GM18499 (cell line): ENCODE measurements around the gene SH3RF2.
"Not testable (repeated sequence)": the region's sequence is repeated elsewhere in the genome, so short reads cannot be mapped to it uniquely, and the experiment has no call there.

Experiments used
- ATAC-seq: cut with Tn5 transposase; IDR thresholded peaks from one replicate; pipeline ENCODE4 v1.9.1; 2021; ENCODE audit warnings: moderate number of reproducible peaks; ENCODE audit not compliant: insufficient read depth, unreplicated experiment

Gene SH3RF2

GRCh38 chr5:146000072-146000471 is 63.7 kb downstream of the SH3RF2 start:
- ATAC-seq: no peak

GRCh38 chr5:146001544-146002190 is 65.3 kb downstream of the SH3RF2 start:
- no peak for ATAC-seq

GRCh38 chr5:146002491-146002890 is 66.1 kb downstream of the SH3RF2 start:
- ATAC-seq: no peak

- no peak for ATAC-seq
These were observed 67.5 kb downstream of the SH3RF2 start for GRCh38 chr5:146003852-146004251.

- ATAC-seq: no peak
These were observed 68.9 kb downstream of the SH3RF2 start for GRCh38 chr5:146005264-146005663.

DNA sequence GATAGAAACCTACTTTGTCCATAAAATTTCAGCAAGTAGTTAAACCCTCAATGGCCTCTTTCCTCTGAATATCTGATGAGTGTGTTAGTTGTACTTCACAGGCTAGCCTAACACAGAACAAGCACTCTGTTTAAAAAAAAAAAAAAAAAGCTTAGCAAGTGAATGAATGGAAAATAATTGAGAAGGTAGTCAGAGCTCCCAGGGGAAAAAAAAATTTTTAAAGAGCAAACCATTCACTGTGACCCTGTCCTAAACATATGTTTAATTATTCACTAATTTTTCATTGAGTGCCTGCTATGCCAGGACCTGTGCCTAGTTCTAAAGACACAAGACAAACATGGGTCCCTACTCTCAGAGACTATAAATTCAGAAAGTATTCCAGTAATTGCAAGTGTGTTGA is 69.3 kb downstream of the SH3RF2 start:
- no peak for ATAC-seq

DNA sequence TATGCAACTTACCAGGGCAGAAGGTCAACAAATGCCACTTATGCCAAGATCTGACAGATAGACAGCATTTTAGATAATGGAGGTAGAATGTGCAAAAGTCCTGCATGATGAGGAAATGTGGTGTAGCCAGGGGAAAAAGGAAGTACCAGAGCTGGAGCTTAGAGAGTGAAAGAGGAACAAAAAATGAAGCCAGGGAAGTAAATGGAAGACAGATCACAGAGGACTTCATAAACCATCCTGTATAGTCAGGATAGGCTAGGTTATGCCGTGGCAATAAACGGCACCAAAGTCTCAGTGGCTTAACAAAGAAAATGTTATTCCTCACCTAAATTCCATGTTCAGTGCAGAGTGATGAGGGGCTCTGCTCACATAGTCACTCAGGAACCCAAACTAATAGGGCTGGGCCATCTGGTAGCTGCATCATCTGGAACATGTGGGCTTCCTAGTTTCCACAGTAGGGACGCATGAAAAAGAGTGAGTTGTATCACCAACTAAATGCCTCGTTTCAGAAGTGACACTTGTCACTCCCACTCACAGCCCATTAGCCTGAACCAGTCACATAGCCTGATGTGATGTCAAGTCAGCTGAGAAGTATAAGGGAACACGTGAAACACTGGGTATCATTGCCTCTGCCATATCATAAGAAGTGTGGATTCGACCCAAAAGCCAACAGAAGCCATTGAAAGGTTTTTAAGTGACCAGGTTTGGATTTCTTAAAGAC is 70.3 kb downstream of the SH3RF2 start:
- no peak for ATAC-seq

- no peak for ATAC-seq
These were observed 70.9 kb downstream of the SH3RF2 start for GRCh38 chr5:146007270-146007669.

DNA sequence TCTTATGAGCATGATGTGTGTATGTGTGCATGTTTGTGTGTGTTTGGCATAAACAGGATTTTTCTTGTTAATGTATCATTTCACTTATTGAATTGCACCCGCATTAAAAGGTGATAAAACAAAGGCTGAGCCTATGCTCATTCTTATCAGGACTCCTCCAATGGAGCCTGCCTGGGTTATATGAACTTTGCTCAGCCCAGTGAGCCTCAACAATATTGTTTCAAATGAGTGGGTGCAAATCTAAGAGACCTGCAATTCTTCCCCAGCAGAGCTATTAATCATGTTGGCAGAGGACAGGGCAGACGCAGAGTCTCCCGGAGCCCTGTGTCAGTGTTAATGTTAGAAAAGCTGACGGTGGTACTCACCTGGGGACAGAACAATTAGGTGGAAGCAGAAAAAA is 71.6 kb downstream of the SH3RF2 start:
- no peak for ATAC-seq

DNA sequence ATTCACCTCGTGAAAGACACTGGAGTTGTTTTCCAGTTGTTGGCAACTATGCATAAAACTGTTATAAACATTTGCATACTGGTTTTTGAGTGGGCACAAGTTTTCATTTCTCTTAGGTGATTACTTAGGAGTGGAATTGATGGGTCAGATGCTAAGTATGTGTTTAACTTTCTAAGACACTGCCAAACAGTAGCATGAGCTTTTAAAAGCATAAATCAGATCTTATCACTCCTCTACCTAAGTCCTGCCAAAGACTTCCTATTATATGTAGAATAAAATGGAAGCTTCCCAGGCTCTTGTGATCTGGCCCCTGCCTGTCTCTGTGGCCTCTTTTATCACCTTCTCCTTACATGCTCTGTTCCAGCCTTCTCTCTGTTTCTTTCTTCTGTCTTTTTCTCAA is 72.6 kb downstream of the SH3RF2 start:
- ATAC-seq: no peak

- ATAC-seq: not testable (repeated sequence)
These were observed 74.1 kb downstream of the SH3RF2 start for GRCh38 chr5:146010447-146010846.

GRCh38 chr5:146013761-146014160 is 77.4 kb downstream of the SH3RF2 start:
- no peak for ATAC-seq

DNA sequence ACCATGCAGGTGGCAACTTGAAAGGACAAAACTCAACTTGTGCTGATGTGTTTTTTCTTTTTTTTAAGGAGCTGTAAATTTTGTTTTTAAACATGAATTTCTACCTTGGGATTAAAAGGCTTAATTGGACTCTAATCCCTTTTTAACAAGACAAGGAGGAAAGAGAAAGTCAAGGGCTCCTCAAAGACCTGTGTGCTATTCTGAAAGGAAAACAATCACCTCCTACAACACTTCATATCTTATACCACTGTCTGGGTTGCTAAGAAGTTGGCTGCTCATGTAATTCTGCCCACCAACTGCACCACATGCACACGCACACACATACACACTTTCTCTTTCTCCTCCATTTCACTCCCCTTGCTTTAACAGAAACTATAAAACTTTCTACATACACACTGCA is 78.6 kb downstream of the SH3RF2 start:
- ATAC-seq: no peak

DNA sequence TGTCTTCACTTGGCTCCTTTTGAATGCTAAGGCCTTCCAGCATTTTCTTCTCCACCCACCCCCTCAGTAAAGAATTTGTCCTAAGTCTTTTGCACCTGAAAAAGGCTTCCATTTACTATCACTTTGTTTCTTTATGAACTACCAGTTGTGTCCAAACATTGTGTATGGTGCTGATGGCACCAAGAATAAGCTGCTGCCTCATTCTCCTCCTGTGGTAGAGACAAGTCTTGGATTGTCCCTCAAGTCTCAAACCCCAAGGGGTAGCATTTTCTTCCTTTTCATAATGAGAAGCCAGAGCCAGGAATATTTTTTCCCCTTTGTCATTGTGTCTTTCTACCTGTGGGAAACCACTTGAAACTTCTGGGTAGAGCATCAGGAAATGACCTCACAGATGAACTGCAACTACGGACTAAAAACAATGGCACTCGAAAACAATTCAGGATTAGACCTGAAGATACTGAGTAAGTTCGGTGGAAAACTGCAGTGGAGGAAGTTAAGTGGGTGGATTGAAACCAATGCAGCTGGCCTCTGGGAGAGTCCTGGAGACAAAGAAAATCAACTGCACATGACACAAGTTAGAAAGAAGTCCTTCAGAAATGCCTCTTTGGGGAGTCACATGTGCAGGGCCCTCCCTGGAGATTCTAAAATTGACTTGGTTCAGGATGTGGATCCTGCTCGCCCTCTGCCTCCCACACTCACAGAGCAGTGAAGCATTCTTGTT is 80.5 kb downstream of the SH3RF2 start:
- no peak for ATAC-seq

DNA sequence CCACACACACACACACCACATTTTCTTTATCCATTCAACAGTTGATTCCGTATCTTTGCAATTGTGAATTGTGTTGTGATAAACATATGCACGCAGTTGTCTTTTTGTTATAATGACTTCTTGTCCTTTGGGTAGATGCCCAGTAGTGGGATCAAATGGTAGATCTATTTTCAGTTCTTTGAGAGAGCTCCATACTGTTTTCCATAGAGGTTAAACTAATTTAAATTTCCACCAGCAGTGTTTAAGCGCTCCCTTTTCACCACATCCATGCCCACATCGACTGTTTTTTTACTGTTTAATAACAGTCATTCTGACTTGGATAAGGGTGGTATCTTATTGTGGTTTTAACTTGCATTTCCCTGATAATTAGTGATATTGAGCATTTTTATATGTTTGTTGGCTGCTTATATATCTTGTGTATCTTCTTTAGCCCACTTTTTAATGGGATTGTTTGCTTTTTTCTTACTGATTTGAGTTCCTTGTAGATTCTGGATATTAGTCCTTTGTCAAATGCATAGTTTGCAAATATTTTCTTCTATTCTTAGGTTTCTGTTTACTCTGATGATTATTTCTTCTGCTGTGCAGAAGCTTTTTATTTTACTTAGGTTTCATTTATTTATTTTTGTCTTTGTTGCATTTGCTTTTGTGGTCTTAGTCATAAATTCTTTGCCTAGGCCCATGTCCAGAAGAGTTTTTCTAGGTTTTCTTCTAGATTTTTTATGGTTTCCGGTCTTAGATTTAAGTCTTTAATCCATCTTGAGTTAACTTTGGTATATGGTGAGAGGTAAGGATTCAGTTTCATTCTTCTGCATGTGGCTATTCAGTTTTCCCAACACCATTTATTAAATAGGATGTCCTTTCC is 82.4 kb downstream of the SH3RF2 start:
- no peak for ATAC-seq

DNA sequence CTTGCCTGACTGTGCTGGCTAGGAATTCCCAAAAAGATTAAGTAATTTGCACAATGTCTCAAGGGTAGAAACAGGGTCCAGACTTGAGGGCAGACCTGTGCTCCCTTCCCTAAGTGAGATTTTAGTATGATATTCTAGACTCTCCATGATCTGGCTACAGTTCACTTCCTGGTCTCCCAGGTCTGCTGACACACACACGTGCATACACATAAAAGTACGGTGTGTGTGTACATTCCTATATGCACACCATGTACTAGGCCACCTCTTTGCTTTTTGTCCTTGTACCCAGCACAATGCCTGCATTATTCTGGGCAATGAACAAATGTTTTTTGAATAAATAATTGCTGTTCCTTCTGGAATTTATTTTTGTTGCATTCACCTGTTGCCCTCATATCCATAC is 83.7 kb downstream of the SH3RF2 start:
- ATAC-seq: no peak

- ATAC-seq: no peak
These were observed 87.7 kb downstream of the SH3RF2 start for GRCh38 chr5:146024034-146024433.

GRCh38 chr5:146025114-146025680 is 88.8 kb downstream of the SH3RF2 start:
- no peak for ATAC-seq

DNA sequence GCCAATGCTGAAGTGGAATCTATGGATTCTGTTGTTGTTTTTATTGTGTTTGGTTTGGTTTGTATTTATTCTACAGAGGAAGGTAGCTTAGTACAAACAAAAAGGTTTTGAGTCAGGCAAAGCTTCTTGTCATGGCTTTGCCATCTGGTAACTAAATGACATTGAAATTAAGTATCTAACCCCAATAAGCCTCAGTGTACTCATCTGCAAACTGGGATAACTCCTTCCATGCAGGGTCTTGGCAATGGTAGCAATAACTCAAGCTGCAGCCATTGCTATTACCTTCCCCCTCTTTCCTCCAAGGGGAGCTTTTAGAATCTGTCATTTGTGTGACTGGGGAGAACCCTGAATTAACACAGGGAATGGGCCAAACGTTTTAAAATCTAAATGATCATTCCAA is 89.3 kb downstream of the SH3RF2 start:
- ATAC-seq: no peak

DNA sequence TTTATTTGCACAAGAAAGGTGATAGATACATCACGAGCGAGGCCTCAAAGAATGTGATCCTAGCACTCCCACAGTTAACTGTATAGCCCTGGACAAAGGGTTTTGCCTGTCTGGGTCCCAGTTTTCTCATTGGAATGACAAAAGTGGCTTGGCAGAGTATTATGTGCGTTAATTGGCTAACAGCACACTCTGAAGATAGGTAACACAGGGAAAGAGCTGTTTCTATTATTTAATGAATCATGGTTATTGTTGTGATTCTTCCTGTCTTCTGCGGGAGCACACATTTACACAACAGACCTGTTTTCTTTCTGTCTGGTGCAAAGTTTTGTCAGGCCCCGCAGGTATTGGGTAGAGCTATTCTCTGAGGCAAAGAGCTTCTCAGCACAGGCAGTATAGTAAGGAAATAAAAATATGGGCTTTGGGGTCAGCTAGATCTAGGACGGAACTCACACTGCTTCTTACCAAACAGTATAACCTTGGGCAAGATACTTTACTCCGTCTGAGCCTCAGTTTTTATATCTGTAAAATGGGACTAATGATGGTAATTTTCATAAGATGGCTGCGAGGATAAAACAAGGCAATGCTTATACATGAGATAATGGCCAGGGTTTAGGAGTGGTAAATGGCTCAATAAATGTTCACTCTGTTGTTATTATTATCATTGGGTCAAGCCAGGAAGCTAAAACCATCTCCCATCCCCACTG is 90.1 kb downstream of the SH3RF2 start:
- no peak for ATAC-seq
